ENCODE results near the gene GRM2.

The GRM2 gene

DNA sequence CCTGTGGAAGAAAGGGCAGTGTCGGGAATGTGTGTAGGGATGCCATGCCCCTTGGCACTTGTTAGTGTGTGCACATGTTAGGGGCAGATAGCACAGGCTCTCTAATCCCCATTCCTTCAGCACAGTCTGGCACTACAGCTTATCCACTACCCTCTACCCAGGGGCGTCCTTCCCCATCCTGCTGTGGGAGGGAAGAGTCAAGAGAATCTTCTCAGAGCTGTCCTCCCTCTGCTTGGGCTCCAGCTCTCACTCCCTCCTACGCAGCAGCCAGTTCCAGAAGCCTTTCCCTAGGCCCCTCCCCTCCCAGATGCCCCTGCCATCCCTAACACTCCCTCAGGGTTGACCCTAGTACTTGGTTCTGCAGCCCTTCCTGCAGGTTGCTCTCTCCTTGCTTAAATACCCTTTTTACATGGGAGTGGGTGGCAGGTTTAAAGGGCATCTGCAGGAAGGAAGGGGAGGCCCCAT, 815 bp upstream of the GRM2 start:
- DNase-seq, result no peak

DNA sequence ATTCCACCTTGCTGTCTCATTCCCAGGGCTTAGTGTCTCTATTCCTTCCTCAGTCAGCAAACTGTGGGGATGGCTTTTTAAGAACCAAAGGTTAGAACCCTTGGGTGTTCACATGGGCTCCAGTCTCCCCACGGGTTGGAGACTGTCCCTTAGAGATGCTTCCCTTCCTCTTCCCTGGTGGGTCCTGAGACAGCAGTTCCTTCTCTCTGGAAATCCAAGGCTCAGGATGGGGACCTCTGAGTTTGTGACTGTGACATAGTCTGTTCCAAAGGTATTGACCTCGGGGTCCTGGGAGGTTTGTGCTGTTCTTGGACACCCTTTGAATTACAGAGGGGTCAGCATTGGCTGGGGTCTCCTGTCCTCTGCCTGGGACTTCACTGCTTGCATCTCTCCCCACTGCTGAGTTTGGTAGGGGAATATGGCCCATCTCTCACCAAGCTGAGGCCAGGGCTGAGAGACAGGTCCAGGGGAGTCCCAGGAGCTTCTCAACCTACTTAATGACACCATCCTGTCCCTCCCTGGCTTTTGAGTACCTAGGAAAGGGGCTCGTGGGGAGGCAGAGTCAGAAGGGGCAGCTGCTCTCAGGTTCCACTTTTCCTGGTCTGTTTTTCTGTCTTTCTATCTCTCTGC, 1.5 kb downstream of the GRM2 start:
- DNase-seq, result no peak

DNA sequence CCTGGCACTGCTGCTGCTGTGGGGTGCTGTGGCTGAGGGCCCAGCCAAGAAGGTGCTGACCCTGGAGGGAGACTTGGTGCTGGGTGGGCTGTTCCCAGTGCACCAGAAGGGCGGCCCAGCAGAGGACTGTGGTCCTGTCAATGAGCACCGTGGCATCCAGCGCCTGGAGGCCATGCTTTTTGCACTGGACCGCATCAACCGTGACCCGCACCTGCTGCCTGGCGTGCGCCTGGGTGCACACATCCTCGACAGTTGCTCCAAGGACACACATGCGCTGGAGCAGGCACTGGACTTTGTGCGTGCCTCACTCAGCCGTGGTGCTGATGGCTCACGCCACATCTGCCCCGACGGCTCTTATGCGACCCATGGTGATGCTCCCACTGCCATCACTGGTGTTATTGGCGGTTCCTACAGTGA, 2.1 kb downstream of the GRM2 start:
- DNase-seq, result no peak

DNA sequence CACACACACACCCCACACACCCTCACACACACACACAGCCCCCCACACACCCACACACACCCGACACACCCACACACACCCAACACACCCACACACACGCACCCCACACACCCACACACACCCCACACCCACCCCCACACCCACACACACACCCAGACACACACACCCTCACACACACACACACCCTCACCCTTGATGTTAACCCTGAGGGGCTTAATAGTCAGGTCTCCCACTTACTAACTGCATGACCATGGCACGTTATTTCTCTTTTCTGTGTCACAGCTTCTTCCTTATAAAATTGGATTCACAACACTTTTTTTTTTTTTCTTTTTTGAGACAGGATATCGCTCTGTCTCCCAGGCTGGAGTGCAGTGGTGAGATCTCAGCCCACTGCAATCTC, 2.8 kb downstream of the GRM2 start:
- no peak for DNase-seq

DNA sequence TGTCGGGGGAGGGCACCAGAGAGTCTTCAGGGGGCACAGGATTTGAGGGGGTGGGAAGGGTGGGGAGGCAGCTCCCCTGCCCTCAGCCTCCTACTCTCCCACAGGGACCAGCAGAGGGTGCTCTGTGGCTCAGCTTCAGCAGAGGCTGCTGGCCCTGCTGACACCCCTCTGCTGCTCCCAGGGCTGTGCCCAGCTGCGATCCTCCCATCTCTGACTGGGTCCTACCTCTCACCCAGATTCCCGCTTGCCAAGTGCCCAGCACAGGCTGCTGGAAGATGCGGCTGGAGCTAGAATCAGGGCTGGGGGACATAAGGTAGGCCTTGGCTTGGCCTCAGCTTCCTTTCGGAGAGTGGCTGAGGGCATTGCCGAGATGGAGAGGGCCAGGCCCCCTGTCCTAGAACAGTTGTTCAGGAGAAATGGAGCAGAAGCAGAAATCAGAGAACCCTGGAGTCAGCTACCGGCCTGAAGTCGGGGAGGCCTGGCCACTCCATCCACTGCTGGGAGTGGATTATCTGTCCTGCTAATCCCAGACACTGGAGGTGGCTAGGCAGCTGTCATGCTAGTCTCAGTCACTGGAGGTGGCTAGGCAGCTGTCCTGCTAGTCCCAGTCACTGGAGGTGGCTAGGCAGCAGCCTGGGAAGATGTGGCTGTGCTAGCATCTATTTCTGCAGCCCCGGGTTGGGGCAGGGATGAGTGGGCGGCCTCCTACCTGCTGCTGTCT, 3.9 kb downstream of the GRM2 start:
- peak; percentile 8 for DNase-seq

DNA sequence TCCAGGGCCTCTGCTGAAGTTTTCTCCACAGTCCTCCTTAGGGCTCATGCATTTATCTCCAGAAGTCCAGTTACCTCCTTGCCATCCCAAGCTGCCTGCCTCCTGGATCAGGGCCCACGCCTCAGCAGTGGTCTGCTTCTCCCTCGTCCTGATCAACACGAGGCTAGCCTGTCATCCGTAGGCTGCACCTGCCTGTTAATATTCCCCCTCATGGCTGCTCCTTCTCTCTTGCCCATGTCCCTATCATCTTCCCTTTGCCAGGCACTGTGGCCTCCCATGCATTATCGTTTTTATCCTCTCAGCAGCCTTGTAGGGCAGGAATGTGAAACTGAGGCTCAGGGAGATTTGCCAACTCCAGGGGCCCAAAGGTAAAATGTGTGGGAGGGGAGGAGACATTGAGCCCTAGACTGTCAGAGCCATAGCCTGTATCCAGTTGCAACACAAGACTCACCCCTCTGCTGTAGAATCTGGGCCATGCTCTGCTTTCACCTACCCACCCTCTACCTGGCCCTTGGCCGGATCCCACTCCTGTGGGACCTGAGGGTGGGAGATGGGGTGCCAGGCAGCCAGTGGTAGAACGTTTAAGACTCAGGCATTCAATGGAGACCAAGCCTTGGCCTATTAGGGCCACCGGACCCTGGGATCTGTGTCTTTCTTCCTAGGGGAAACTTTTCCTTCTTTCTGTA, 4.6 kb downstream of the GRM2 start:
- DNase-seq, result no peak

DNA sequence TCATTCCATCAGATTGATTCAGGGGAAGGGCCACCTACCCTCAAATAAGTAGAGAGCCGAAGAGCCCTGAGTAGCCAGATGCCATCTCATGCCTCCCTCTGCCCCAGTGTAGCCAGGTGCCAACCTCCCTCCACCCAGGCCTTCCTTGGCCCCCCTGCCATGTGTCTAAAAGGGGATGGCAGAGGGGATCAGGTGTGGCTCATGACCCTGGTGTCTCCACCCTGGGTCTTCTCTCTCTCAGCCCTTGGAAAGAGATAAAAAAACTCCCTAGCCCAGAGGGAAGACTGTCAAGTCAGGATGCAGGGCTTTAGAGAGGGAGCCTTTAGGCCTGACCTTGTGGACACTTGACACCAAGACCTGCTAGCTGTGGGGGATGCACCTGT, 5.2 kb downstream of the GRM2 start:
- DNase-seq, result no peak

DNA sequence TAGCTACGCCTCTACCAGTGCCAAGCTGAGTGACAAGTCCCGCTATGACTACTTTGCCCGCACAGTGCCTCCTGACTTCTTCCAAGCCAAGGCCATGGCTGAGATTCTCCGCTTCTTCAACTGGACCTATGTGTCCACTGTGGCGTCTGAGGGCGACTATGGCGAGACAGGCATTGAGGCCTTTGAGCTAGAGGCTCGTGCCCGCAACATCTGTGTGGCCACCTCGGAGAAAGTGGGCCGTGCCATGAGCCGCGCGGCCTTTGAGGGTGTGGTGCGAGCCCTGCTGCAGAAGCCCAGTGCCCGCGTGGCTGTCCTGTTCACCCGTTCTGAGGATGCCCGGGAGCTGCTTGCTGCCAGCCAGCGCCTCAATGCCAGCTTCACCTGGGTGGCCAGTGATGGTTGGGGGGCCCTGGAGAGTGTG, 5.7 kb downstream of the GRM2 start:
- no peak for DNase-seq

DNA sequence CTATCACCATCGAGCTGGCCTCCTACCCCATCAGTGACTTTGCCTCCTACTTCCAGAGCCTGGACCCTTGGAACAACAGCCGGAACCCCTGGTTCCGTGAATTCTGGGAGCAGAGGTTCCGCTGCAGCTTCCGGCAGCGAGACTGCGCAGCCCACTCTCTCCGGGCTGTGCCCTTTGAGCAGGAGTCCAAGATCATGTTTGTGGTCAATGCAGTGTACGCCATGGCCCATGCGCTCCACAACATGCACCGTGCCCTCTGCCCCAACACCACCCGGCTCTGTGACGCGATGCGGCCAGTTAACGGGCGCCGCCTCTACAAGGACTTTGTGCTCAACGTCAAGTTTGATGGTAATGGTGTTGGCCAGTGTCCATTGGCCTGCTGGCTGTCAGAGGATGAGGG, 6.1 kb downstream of the GRM2 start:
- no peak for DNase-seq

DNA sequence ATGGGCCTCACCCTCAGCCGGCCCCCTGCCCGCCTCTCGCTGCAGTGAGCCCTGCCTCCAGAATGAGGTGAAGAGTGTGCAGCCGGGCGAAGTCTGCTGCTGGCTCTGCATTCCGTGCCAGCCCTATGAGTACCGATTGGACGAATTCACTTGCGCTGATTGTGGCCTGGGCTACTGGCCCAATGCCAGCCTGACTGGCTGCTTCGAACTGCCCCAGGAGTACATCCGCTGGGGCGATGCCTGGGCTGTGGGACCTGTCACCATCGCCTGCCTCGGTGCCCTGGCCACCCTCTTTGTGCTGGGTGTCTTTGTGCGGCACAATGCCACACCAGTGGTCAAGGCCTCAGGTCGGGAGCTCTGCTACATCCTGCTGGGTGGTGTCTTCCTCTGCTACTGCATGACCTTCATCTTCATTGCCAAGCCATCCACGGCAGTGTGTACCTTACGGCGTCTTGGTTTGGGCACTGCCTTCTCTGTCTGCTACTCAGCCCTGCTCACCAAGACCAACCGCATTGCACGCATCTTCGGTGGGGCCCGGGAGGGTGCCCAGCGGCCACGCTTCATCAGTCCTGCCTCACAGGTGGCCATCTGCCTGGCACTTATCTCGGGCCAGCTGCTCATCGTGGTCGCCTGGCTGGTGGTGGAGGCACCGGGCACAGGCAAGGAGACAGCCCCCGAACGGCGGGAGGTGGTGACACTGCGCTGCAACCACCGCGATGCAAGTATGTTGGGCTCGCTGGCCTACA, 8.5 kb downstream of the GRM2 start:
- DNase-seq, result no peak

DNA sequence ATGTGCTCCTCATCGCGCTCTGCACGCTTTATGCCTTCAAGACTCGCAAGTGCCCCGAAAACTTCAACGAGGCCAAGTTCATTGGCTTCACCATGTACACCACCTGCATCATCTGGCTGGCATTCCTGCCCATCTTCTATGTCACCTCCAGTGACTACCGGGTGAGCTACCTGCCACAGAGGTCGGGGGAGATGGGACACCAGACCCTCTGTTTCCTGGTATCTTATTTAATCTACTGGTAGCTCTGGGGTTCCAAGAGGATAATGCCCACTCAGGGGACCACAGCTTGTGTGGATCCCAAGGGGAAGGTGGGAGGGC, 9.1 kb downstream of the GRM2 start:
- DNase-seq, result no peak

DNA sequence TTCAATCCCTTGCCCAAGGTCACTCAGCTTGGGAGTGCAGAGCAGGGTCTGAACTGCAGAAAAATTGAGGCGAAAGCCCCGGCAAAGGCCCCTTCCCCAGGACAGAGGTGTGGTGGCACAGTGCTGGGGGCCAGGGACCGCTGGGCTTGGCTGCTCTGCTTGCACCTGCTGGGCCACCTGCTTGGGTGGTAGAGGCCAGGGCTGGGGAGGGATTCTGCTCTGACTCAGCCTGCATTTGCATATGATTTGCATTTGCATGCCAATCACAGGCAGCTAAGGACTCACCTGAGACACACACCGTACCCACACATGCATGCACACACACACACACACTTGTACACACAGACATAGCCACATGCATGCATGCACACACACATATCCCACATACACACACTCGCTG, 9.9 kb downstream of the GRM2 start:
- no peak for DNase-seq

DNA sequence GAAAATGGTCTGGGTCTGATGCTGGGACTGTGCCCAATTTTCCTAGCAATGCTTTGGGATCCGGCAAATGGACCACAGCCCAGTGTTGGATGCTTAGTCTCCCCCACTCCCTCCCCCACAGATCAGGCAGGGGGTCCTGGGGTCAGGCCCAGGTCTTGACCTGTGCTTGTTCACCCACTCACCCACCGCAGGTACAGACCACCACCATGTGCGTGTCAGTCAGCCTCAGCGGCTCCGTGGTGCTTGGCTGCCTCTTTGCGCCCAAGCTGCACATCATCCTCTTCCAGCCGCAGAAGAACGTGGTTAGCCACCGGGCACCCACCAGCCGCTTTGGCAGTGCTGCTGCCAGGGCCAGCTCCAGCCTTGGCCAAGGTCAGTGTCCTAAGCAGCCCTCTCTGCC, 10.6 kb downstream of the GRM2 start:
- DNase-seq, result no peak

DNA sequence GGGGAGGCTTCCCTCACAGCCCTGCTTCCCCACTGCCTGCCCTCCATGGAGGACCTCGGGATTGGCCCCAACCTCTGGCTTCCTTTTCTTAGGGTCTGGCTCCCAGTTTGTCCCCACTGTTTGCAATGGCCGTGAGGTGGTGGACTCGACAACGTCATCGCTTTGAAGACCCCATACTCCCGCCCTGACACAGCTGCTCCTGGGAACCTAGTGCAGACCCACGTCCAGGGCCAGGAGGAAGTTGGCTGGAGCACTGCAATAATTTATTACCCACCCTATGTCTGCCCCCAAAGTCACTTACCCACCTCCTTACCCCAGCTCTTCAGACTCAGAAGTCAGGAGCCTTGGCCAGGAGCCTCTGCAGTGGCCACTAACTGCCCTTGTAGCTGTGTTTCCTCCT, 11.1 kb downstream of the GRM2 start:
- no peak for DNase-seq

DNA sequence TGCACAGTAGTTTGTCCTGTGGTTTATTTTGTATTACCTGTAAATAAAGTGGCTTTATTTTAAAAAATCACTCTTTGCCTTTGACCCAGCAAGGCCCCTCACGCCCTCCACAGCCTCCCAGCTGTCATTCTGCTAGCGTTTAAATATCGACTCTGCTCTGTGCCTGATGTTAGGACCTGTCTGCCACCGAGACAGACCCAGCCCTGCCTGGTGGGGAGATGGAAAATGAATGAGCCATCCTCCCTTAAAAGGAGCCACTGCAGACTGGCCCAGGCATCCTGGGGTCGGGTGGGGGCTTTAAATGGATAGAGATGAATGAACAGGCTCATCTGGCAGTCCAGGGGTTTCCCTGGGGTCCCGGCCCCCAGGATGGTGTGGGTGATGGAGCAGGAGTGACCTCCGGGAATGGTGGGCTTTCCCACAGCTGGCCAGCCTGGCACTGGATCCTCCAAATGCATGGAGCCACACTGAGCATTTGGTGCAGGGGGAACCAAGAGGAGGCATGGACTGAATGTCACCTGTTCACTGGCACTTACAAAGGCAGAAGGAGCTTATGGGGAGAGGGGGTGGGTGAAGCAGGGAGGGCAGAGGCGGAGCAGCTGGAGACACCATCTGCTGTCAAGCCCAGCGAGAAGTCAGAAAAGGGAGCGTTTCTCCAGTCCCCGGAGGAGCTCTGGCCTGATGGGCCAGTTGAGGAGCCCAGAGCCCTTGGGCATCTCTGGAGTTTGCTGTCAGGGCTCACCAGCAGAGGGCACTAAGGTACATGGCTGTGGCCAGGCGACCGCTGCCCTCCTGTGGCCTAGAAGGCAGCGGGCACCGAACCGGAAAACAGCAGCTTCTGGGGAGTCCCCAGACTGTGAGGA, 11.9 kb downstream of the GRM2 start:
- peak; percentile 57 for DNase-seq

DNA sequence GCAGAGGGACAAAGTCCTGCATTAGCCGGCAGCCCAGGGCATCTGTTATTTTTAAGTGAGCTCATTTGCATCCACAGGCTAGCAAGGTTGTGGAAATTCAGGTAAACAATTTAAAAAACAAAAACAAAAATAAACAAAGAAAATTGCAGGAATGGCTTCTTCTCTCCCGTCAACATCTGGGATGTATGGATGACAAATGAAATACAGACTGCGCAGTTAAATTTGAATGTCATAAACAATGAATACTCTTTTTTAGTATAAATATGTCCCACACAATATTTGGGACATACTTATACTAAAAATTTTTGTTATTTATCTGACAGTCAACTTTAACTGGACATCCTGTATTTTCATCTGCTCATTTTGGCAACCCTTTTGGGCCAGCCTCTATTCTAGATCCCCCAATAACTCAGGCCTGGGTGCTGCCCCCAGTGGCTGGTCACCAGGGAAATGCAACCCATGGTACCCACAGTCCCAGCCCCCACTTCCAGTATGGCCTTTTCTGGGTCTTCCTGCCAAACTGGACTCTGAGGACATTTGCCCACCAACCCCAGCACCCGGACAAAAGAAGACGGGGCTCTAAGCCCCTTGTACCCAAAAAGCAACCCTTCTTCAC, 12.7 kb downstream of the GRM2 start:
- DNase-seq, result no peak

DNA sequence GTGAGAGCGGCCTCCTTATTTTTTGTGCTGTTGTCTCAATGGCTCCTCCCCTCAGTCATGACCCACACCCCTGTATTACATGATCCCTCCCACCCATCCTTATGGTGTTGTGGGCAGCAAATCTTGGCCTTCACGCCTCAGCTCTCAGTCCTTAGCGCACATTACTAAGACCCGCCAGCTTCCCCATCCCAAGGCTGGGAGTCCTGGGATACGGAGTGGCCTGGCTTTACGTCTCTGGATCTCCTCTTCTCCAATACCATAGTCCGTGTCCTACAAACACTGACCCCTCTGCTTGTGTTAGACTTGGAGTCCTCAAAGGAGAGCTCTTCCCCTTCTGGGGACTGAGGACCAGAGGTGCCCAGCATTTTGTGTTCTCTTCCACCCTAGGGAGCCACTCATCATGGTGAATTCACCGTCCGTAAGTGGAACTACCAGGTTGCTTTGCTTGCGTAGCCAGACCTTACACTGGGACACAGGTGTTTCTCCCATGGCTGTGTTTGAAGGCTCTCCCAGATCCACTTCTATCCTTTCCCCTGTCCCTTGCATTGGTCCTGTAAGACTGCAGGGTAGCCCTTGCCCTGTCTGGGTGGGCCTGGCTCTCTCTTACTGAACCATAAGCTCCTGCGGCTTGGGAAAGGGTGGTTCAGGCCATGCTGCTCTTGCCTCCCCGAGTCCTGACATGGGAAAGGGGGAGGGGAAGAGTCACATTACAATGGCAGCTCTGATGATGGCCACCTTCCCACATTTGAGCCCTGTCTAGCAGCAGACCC, 13.6 kb downstream of the GRM2 start:
- no peak for DNase-seq

DNA sequence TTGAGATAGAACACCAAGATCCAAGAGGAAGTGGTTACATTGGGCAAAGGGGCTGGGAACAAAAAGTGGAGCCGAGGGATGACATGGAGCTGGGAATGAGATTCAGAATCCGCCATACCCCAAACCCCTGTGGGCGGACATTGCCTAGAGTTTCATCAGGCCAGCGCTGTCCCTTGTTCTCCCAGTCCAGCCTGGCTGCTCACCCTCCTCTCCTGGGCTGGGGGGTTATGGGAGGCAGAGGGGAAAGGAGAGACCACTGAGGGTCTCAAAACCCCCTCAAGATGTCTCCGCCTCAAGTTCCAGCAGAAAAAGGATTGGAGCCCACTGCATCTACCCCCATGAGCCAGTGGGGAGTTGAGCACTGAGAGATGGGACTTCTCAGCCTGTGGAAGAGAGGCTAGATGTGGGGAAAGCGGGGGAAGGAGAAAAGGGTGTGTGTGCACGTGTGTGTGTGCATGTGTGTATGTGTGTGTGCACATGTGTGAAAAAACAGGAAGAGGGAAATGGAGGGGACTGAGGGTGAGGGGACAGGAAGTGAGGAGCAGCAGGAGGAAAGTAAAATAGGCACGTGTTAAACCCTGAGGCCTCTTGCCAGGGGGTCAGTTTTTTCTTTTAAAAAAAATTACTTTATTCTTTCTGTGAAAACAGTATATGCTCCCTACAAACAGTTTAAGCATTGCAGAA, 14.3 kb downstream of the GRM2 start:
- DNase-seq, result no peak

DNA sequence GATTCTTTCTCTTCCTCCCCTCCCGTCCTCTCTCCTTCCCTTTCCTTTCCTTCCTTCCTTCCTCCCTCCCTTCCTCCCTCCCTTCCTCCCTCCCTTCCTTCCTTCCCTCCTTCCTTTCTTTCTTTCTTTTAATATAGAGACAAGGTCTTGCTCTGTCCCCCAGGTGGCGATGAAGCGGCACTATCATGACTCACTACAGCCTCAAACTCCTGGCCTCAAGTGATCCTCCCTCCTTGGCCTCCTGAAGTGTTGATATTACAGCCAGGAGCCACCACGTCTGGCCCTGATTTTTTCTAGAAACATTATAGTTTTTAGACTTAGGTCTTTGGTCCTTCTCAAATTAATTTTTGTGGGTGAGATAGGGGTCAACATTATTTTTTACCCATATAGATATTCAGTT, 15.5 kb downstream of the GRM2 start:
- DNase-seq, result no peak

DNA sequence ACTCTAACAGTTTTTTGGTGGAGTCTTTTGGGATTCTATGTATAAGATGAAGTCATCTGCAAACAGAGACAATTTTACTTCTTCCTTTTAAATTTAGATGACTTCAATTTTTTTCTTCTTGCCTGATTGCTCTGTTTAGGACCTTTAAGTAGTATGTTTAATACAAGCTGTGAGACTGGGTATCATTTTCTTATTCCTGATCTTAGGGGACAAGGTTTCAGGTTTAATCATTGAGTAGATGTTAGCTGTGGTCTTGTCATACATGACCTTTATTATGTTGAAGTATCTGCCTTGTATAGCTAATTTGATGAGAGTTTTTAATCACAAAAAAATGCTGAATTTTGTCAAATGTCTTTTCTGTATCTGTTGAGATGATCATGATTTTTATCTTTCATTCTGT, 20.6 kb downstream of the GRM2 start:
- no peak for DNase-seq

All from HCEC 1CT (cell line).